Hippocampal formation (tissue), 2 donors: ENCODE results near the gene PTPRN2.
"Not testable (repeated sequence)": the region's sequence is repeated elsewhere in the genome, so short reads cannot be mapped to it uniquely, and the experiment has no call there.

Source experiments
- DNase-seq, 2 donors: peaks; one replicate each; lab custom pipeline; 2025; lab: John Stamatoyannopoulos, UW

The PTPRN2 gene

DNA sequence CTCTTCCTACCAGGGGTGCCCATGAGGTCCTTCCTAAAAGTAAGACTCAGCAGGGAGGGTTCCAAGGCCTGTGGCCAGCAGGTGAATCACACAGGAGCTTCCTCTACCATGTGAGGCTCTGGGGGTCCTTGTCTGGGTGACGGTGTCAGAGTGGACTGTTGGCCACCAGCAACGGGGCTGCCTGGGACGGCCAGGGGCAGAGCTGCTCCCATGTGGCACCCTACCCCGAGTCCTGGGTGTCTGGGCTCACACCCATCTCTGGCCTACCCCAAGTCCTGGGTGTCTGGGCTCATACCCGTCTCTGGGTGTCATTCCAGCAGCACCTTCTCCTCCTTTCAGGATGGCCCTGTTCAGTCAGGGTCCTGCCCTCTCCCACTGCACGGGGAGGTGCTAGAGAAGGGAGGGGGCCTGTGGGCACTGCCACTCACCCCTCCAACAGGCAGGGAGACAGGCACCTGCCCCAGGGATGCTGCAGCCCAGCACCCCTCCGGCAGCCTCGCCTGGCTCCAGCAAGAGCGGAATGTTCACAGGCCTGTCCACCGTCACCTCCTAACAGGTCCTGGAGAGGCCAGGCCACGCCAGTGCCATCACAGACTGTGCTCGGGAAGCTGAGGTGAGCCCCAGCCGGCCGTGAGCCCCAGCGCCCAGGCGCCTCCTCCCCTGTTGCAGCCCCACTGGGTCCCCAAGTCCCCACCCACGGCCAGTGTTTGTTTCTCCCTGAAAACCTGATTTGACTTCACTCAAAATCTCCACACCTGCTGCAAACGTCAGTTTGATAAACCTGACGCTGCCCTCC lies 143.7 kb downstream of the PTPRN2 start:
- DNase-seq: no peak

DNA sequence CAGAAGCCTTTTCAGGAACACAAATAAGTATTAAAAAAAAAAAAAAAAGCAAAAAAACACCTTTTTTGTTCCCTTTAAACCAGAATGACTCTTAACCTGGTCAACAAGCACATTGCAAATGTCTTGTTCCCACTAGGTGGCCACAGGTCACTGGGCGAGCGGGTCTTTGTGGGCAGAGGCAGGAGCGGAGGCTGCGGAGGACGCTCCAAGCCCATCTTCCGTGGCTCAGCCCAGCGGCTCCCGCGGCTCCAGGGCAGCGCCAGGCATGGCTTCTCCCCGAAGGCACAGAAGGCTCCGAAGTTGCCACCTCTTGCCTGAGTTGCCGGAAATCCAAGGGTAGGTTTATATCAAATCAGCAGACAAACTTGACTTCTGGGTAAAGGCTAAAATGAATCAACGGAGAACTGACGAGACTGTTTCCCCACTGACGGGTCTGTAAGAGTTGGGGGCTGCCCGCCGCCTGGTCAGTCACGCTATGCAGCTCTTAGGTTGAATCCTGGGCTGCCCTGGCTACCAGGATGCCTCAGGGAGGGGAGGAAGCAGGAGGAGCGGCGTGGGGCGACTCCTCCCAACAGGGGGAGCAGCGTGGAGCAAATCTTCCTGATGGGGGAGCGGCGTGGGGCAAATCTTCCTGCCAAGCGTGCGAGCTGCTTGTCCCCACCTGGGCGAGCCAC lies 144.5 kb downstream of the PTPRN2 start:
- DNase-seq: no peak

DNA sequence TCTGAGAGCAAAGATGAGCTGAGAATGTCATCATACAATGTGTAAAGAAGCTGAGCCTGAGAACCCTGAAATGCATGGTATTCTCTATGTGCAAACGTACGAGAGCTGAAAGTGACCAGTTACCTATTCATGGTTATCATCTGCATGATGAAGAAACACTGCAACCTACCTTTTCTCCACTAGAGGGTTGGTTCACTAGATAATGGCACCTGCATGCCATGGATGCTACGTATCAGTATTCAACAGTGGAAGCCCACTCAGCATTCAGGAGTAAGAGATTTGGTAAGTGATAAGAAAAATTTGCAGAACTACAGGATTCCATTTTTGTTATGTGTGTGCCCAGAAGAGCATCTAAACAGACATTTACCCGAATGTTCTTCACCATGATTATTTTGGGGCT lies 145.4 kb downstream of the PTPRN2 start:
- DNase-seq: no peak

DNA sequence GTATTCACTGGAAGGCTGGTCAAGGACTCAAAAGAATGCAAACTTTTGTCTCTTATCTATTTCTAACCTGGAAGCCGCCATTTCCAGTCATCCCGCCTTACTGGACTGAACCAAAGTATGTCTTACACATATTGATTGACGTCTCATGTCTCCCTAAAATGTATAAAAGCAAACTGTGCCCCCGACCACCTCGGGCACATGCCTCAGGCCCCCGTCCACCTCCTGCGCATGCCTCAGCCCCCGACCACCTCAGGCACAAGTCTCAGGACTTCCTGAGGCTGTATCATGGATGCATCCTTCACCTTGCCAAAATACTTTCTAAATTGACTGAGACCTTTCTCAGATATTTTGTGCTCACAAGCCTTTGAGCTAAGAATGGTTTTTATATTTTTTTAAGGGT lies 148.6 kb downstream of the PTPRN2 start:
- no peak for DNase-seq

DNA sequence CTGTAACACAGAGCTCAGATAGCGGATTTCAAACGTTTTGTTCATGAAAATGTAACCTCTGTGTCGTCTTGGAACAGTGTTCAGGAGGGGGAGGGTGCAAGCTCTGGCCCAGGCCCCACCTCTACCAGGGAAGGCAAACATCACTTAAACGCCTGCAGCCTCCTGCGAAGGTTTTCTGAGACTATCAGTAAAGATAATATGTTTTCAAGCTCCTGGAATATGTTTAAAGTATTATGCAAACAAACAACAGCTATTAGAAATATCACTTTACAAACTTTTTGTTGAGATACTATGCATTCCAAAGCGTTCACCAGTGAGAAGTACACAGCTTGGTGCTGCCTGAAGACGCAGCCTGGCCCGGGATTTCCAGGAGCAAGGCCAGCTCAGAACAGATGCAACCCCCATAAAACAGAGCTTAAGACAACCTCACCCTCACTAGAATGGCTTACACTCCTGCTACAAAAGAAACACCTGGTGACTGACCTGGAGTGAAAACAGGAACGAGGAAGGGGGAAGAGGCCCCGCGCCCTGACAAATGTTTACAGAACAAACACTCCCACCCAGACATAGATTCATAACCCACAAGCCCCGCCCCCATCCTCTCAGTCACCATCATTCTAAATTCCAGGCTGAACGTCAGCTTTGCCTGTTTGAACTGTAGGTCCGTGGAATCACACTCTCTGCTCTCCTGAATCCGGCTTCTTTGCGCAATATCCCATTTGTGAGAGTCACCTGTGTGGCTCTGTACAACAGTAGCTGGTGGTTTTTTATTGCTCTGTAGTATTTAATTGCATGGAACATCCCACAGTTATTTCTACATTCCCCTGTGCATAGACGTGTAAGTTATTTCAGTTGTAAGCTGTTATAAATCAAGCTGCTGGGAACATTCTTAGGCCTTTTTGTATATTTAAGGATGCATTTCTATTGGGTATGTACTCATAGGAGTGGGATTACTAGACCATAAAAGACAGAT lies 155.0 kb downstream of the PTPRN2 start:
- DNase-seq: no peak

DNA sequence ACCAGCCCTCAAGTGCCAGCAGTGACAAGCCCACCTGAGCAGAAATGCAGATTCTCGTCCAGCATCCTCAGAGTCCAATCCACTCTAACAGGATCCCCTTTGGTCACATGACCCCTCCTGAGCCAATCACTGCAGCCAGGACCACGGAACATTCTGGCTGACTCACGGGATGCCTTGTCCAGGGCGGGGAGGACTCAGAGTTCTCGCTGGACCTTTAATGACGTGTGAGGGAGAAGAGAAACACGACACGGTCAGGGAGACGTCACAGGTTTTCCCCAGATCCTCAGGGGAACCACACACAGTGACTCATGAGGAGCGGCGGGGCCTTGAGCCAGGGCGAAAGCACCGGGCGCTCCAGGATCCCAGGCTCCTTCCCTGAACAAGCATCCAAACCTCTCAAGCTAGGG lies 155.7 kb downstream of the PTPRN2 start:
- no peak for DNase-seq

DNA sequence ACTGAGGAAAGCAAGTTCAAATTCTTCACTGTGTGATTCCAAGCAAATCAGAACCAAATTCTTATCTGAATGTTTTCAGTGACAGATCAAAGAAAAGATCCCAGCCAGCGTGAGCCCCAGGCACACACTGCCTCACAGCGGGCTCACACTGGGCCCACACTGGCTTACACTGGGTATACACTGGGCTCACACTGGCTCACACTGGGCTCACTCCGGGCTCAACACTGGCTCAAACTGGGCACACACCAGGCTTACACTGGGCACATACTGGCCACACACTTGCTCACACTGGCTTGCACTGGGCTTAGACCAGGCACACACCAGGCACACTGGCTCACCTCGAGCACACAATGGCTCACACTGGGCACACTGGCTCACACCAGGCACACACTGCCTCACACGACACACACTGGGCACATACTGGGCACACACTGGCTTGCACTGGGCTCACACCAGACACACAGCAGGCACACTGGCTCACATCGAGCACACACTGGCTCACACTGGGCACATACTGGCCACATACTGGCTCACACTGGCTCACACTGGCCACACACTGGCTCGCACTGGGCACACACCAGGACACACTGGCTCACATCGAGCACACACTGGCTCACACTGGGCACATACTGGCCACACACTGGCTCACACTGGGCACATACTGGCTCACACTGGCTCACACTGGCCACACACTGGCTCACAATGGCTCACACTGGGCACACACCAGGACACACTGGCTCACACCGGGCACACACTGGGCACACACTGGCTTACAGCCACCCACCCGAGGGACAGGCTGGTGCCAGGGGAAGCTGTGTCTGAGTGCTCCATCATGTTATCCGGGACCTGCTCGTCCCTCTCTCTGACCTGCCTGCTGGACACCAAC lies 156.3 kb downstream of the PTPRN2 start:
- DNase-seq: no peak

DNA sequence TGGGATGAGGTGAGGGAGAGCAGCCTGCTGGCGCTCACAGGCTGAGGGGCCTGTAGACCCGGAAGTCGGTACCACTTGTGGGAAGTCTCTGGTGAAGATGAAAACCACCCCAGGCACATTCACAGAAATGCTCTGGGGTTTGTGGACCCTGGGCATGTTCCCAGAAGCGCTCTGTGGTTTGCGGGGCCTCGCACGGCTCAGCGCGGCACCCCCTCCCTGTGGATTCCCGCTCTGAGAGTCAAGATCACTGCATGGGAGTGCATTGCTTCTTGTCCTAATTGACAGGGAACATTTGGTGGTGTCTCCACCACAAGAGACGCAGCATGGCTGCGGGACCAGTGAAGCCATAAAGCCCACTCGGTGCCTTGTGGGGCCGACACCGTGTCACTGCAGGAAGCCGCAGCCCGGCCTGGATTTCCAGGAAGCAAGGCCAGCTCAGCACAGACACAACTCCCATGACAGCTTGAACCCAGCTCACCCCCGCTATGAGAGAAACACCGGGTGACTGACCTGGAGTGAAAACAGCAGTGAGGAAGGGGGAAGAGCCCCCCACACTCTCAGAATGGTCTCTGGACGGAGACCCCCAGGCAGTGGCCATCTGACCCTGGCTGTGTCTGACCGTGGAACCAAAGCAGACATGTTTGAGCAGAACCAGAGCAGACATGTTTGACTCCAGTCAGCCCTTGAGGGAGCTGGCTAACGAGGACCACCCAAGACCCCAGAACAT lies 157.2 kb downstream of the PTPRN2 start:
- no peak for DNase-seq

DNA sequence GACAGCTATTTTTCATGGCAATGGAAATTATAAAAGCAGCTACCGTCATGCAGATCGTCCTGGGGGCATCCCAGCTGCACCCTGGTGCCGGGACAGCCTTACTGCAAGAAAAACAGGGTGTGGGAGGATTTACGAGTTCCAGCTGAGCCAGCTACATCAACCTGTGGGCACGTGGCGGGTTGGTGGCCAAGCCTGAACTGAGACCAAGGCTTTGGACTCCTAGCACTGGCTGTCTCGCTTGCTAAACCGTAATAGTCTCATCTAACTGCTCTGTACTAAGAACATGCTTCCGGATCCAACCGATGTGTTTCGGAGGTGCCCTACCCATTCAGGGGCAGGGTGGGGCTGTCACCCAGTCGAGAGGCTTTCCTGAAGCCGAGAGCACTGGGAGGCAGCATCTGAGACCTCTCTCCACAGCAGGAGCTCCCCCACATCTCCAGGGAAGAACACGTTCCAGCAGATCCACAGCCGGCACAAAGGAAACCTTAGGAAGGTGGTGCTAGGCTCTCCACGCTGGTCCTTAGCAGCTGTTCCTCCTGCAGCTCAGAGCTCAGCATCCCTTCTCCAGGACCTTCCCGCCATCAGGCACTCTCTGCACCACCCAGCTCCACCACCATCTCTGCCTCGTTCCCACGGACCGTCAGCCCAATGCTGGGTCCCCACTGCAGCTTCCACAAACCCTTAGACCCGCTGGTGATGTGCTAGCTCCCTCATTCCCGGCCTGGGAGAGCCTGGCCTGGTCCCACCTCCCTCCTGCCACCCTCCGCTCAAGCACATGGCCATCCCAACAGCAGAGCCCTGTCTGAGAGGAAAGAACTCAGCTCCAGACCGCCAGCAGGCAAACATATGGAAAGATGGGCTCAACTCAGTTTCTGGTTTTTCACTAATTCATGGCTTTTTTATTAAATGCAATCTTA lies 158.5 kb downstream of the PTPRN2 start:
- no peak for DNase-seq

DNA sequence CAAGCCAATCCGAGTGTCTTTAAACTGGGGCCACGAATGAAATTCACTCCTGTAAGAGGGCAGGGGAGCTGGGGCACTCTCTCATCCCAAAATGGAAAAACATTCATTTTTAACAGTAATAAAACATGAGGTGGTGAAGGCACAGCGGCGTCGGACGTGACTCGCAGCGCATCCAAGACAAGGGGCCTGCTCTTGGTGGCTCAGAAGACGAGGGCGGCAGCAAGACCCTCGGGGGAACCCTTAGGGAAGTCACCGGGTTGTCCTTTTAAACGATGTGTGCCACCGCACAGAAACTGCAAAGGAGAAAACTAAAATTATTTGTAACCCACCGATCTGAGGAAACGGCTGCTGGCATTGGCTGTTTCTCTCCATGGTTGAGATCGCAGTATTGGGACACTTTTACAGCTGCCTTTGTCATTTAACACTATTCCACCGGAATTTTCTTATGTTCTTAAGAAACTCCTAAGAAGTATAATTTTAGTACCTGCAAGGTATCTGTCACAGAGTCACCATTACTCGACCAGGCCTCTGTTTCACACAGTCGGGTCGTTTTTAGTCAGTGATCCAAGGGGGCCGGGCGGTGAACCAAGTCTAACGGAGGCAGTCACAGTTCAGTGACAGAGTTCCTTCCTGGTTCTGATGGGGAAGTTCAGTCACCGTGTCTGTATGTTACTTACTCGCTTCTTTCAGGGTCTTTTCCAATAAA lies 159.3 kb downstream of the PTPRN2 start:
- no peak for DNase-seq

DNA sequence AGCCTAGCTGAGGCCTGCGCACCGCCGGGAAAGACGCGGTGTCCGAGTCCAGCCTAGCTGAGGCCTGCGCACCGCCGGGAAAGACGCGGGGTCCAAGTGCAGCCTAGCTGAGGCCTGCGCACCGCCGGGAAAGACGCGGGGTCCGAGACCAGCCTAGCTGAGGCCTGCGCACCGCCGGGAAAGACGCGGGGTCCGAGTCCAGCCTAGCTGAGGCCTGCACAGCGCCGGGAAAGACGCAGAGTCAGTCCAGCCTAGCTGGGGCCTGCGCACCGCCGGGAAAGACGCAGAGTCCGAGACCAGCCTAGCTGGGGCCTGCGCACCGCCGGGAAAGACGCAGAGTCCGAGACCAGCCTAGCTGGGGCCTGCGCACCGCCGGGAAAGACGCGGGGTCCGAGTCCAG lies 161.9 kb downstream of the PTPRN2 start:
- DNase-seq: not testable (repeated sequence)

DNA sequence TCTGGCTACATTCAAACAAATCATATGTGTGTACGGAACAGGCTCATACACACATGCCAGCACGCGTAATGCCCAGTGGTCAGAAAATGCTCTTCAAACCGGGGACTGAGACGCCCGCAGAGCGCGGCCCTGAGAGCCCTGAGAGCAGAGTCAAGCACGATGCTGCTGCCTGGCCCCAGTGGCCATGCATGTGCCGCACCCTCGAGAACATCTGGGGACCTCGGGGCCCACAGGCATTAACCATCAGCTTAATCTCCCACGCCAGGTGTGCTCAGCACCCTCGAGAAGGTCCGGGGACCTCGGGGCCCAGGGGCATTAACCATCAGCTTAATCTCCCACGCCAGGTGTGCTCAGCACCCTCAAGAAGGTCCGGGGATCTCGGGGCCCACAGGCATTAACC lies 163.1 kb downstream of the PTPRN2 start:
- DNase-seq: no peak

DNA sequence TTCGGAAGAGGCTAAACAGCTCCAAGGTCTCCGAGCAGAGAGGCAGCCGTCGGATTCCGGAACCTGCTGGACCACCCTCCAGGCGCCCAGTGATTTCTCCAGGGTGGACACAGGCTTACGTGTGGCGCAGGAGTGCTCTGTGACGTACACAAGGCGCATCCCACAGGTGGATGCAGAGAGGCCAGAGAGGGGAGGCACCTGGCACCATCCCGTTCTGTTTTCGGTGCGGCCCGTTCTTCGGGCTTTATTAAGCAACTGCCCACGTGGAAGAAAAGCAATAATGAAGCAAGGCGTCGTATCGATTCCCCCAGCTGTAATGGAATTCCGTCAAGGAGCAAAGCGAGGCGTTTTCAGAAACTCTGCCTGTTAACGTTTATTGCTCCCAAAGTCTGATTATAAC lies 163.6 kb downstream of the PTPRN2 start:
- DNase-seq: no peak

DNA sequence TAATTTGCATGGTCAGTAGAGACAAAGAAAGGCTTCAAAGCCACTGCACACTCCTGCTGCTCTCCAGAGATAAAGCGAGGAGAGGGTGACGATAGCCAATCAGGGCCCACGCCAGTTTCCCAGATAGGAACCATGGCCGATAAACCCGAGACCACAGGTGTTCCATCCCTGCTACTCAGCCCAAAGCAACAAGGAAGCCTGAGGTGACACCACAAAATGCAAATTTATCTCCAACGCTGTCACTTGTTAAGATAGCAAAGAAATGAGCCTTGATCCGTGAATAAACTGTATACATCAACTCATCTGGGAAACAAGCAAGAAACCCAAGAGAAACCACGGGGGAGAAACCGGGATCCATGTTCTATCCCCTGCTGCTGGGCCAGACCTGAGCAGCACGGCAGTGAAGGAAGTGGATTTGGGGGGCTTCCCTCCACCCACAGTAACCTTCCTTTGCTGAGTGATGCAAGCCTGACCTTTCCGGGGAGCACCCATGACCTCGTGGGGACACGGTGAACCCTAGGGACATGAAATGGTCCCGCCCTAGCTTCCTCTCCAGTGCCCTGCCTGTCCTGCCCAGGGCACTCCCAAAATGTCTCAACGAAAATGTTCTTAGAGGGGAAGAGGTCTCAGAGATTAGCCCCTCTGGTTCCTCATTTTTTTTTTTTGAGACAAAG lies 164.6 kb downstream of the PTPRN2 start:
- DNase-seq: no peak

DNA sequence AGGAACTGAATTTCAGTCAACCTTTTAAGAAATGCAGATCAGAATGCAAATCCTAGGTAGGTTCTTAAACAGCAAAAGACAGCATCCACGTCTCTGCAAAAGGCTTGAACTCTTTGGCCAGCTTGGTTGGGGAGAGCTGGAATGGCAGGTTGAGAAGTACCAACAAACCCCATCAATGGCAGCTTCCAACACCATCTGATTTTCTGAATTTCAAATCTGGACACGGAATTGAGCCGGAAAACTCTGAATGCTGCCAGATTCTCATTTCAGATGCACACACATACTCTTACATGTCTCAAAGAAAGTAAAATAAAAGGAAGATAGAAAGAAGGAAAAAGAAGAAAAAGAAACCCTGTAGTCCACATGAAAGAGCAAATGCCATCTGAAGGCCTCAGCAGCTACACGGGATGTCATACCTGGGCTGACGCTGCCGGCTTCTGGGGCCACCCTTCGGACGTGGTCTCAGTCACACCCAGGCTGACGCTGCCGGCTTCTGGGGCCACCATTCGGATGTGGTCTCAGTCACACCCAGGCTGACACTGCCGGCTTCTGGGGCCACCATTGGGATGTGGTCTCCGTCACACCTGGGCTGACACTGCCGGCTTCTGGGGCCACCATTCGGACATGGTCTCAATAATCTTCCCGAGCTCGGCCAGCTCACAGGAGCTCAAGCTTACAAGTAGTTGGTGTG lies 165.3 kb downstream of the PTPRN2 start:
- DNase-seq: no peak

DNA sequence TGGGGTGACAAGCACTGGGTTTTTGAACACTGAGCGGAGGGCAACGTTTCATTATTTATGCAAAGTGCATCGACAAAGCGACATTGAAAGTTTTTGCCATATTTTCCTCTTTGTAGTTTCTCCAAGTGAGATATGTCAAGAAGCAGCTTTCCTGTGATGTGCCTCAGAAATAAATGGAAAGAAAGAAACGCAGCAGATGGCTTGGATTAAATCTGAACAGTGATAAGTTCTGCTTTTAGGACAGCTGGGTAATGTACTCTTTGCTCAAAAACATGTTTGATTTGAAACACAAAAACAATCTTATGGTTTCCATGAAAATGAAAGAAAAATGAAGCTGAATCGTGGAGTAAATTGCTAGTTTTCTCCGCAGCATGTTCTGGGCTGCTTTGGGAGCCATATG lies 166.3 kb downstream of the PTPRN2 start:
- peak in 1 of 2 donors; percentile 42 for DNase-seq

DNA sequence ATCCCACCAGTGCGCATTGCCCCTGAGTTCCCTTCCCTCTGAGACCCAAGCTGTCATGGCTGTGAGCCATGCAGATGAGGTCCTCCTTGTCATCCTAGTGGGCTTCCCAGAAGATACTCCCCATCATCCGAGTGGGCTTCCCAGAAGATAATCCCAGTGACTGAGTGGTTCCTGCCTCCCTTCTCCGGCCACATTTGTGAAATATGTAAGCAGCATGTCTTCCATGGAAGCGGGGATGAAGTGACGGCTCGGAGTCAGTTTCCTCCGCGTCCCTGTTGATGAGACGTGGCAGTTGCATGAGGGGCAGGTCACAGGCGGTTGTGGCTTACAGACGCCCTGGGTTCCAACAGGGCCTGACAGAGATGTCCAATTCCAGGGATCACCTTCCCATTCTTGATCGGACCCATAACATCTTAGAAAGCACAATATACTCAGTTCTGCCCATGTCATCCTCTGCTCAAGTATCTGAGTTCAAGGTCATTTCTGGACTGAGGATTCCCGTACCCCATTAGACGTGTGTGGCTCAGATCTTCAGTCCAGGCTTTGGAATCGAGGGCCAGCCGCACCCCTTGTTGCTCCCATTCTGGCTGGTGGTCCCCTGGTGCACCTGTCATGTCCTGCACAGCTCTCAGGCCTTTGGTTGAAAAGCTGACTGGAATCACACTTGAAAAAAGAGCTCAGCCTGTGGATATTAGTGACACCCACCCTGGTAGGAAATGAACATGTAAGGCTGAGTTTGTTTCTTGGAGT lies 166.9 kb downstream of the PTPRN2 start:
- DNase-seq: no peak
